Astrocyte of the hippocampus (primary cell): ENCODE results near the gene SUPT5H.

Experiments used
- DNase-seq: peaks from one replicate; pipeline ENCODE4 v3.0.0; 2011; ENCODE audit warnings: low read depth, low spot score

The SUPT5H gene

GRCh38 chr19:39520541-39521484 lies 75.4 kb downstream of the SUPT5H start:
- no peak for DNase-seq

DNA sequence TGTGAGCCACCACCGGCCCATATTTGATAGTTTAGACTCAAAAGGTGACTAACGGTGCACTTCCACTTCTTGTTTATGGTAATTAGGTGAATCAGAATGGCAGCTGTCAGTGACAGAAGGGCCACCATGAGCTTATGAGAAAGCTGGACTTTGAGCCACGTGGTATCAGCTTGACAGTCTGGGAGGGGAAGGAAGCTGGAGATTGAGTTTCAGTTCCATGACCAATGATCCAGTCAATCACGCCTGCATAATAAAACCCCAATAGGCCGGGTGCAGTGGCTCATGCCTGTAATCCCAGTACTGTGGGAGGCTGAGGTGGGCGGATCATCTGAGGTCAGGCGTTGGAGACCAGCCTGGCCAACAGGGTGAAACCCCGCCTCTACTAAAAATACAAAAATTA lies 79.1 kb downstream of the SUPT5H start:
- no peak for DNase-seq

DNA sequence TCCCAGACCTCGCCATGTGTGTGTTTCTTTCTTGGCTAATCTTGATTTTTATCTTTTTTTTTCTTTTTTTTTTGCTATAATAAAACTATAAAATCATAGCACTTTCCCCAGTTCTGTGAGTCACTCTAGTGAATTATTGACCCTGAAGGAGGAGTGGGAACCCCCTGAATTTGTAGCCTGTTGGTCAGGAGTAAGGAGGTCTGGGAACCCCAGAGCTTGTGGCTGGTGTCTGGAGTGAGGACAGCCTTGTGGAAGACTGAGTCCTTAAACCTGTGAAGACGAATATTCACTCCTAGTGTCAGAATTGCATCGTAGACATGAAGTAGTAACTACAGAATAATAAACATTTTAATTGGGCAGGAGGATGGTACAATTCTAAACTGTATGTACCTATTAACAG lies 79.8 kb downstream of the SUPT5H start:
- no peak for DNase-seq
